ENCODE measurements around the gene FIGNL1.

Gene FIGNL1

DNA sequence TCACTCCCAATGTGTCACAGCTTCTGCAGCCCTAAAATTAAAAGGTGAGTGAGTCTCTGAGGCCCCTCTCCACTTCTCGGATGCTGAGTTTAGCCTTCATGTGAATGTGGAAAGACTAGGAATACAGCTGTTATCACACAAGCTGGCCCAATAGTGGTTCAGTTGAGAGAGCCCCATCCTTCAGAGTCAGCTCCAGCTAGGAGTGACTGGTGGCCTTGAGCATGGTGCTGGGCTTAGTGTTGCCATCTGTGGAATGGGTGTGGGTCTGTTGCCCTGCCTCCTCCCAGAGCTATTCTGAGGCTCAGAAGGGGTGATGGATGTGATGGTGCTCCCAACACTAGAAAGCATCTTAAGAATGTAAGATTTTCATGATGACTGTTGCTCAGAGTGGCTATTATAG lies 55.8 kb downstream of the FIGNL1 start:
- Histone ChIP-seq H3K36me3 (replicated peaks) (no peaks in the 10 kb centered on the region), H3K4me3 (ENCODE audit: low read depth, low read length) (no peak overlapping the region), H3K27me3 (replicated peaks) (peaks cover 4% of the 10 kb centered on the region), H3K27ac (no peak overlapping the region)
- TF ChIP-seq, protein P1, sequence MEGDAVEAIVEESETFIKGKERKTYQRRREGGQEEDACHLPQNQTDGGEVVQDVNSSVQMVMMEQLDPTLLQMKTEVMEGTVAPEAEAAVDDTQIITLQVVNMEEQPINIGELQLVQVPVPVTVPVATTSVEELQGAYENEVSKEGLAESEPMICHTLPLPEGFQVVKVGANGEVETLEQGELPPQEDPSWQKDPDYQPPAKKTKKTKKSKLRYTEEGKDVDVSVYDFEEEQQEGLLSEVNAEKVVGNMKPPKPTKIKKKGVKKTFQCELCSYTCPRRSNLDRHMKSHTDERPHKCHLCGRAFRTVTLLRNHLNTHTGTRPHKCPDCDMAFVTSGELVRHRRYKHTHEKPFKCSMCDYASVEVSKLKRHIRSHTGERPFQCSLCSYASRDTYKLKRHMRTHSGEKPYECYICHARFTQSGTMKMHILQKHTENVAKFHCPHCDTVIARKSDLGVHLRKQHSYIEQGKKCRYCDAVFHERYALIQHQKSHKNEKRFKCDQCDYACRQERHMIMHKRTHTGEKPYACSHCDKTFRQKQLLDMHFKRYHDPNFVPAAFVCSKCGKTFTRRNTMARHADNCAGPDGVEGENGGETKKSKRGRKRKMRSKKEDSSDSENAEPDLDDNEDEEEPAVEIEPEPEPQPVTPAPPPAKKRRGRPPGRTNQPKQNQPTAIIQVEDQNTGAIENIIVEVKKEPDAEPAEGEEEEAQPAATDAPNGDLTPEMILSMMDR (IDR thresholded peaks at IDR 0.05; ENCODE audit: low read depth, low read length, missing control alignments) = no peak
- DNase-seq = no peak
- in situ Hi-C loops (cut with HindIII; ENCODE audit: low pct_ligation_motif_present, low sequenced_read_pairs) = no loop called here

All from brain microvascular endothelial cell (primary cell).